B cell (primary cell): ENCODE results near the gene MAN2A2.

Experiments used
- CTCF ChIP-seq: fragments of 200-600 bp; IDR thresholded peaks from one replicate; pipeline ENCODE4 v1.8.0; 2022; ENCODE audit warnings: antibody characterized with exemption, mild to moderate bottlenecking
- EZH2 ChIP-seq: IDR thresholded peaks from 2 replicates; pipeline ENCODE4 v1.6.1; 2012; ENCODE audit warnings: borderline replicate concordance, low read depth, mild to moderate bottlenecking, moderate library complexity, low read length; ENCODE audit not compliant: insufficient read depth, poor library complexity, severe bottlenecking

GRCh38 chr15:90936823-90937222, 33.7 kb downstream of the MAN2A2 start:
- TF ChIP-seq CTCF (no peak), EZH2 (no peak)
